Endothelial cell of umbilical vein (primary cell): ENCODE results near the gene NINJ2. TPM values are rescaled to one million over a fixed set of nuclear protein-coding genes. Genes with fewer than 3 reads are reported as not detected.

Experiments used
- BruUV-seq: library from RNA; stranded (reverse); fragments of 400-500 nt; replicated peaks from 2 replicates; lab custom pipeline; 2021; lab: Mats Ljungman, UMichigan
- CTCF ChIA-PET: fragments of 300-600, 350-600 bp; sonication (Branson Sonifier 250); formaldehyde crosslinking; loops from one replicate; lab custom pipeline; 2021; ENCODE audit warnings: antibody characterized with exemption, inconsistent platforms; lab: Charles Lee
- POLR2A ChIA-PET: fragments of 300-600, 350-600 bp; sonication (Branson Sonifier 250); formaldehyde crosslinking; loops from one replicate; lab custom pipeline; 2021; ENCODE audit warnings: antibody characterized with exemption, inconsistent platforms; lab: Charles Lee
- DNase-seq: peaks from one replicate; pipeline ENCODE4 v3.0.0-alpha.2; 2011; ENCODE audit warnings: low read depth, low spot score
- FAIRE-seq: peaks from 2 replicates; lab custom pipeline; 2011; peaks lifted over from hg19 to GRCh38; lab: Jason Lieb, UNC
- H2AFZ ChIP-seq: 2 replicates; pipeline ENCODE4 v1.6.0; 2012; ENCODE audit warnings: low read depth, low read length, control low read depth, inconsistent platforms
- H3K27ac ChIP-seq: 2 replicates; pipeline ENCODE4 v1.5.1; 2011; ENCODE audit warnings: low read depth, mild to moderate bottlenecking, control low read depth, low read length, moderate library complexity; ENCODE audit not compliant: insufficient read depth
- H3K27me3 ChIP-seq, 2 experiments: 2 replicates each; pipeline versions ENCODE4 v1.6.0 to v1.6.1; 2011; ENCODE audit warnings: low read length in 2 of 2, mixed read lengths in 1 of 2; ENCODE audit not compliant: control insufficient read depth in 2 of 2, insufficient read depth in 2 of 2
- H3K36me3 ChIP-seq, 2 experiments: 2 replicates in 1 of 2; 3 replicates in 1 of 2; pipeline ENCODE4 v1.5.1; 2011; ENCODE audit warnings: low read length in 2 of 2, mild to moderate bottlenecking in 1 of 2, moderate library complexity in 1 of 2; ENCODE audit not compliant: control insufficient read depth in 2 of 2, insufficient read depth in 2 of 2; ENCODE audit errors: extremely low read depth in 1 of 2
- H3K4me1 ChIP-seq: 3 replicates; pipeline ENCODE4 v1.5.1; 2011; ENCODE audit warnings: mild to moderate bottlenecking, low read length; ENCODE audit not compliant: control insufficient read depth, insufficient read depth; ENCODE audit errors: extremely low read depth
- H3K4me2 ChIP-seq: 2 replicates; pipeline ENCODE4 v1.6.1; 2011; ENCODE audit warnings: low read length, control low read depth, mixed read lengths; ENCODE audit not compliant: insufficient read depth
- H3K4me3 ChIP-seq, 3 experiments: fragments of 200-600 bp in 1 of 3; sonication (generic), shearing (Covaris generic) in 1 of 3; replicated peaks in 1 of 3; 2 replicates each; pipeline ENCODE4 v1.5.1; 2011 to 2016; ENCODE audit warnings: control low read depth in 3 of 3, low read length in 3 of 3, mild to moderate bottlenecking in 2 of 3, inconsistent platforms in 1 of 3, low read depth in 1 of 3, moderate library complexity in 1 of 3; ENCODE audit not compliant: insufficient read depth in 1 of 3
- H3K79me2 ChIP-seq: 2 replicates; pipeline ENCODE4 v1.6.0; 2012; ENCODE audit warnings: low read length, inconsistent platforms; ENCODE audit not compliant: control insufficient read depth, insufficient read depth
- H3K9ac ChIP-seq: replicated peaks from 2 replicates; pipeline ENCODE3; 2011; ENCODE audit warnings: low read length, control low read depth; ENCODE audit not compliant: insufficient read depth; ENCODE audit errors: extremely low read depth
- H3K9me1 ChIP-seq: replicated peaks from 3 replicates; pipeline ENCODE4 v1.6.0; 2011; ENCODE audit warnings: mild to moderate bottlenecking, low read length; ENCODE audit not compliant: control insufficient read depth, insufficient read depth; ENCODE audit errors: extremely low read depth
- H3K9me3 ChIP-seq: replicated peaks from 2 replicates; pipeline ENCODE4 v1.5.1; 2012; ENCODE audit warnings: low read length, inconsistent platforms; ENCODE audit not compliant: control insufficient read depth, insufficient read depth
- H4K20me1 ChIP-seq: replicated peaks from 2 replicates; pipeline ENCODE3; 2011; ENCODE audit warnings: mild to moderate bottlenecking, low read length; ENCODE audit not compliant: control insufficient read depth, insufficient read depth; ENCODE audit errors: extremely low read depth
- EZH2 ChIP-seq: IDR thresholded peaks from 2 replicates; pipeline ENCODE4 v1.6.1; 2012; ENCODE audit warnings: borderline replicate concordance, low read depth, mild to moderate bottlenecking, moderate library complexity, low read length, inconsistent platforms; ENCODE audit not compliant: severe bottlenecking
- FOS ChIP-seq: IDR thresholded peaks from 2 replicates; pipeline ENCODE4 v1.6.1; 2011; ENCODE audit warnings: mild to moderate bottlenecking, low read length, moderate library complexity, borderline replicate concordance; ENCODE audit not compliant: insufficient read depth
- GATA2 ChIP-seq: IDR thresholded peaks from 2 replicates; pipeline ENCODE4 v1.7.0; 2011; ENCODE audit warnings: low read depth, mild to moderate bottlenecking, moderate library complexity, mixed read lengths, low read length; ENCODE audit not compliant: insufficient read length, insufficient read depth
- JUN ChIP-seq: IDR thresholded peaks from 2 replicates; pipeline ENCODE4 v1.6.1; 2011; ENCODE audit warnings: borderline replicate concordance, low read depth; ENCODE audit not compliant: insufficient read length, insufficient read depth
- MYC ChIP-seq: IDR thresholded peaks from one replicate; pipeline ENCODE4 v1.6.1; 2011; ENCODE audit warnings: mild to moderate bottlenecking, low read depth, low read length
- POLR2A ChIP-seq: IDR thresholded peaks from 2 replicates; pipeline ENCODE4 v1.6.1; 2012; ENCODE audit warnings: low read depth, mild to moderate bottlenecking, control low read depth, low read length
- POLR2AphosphoS5 ChIP-seq: IDR thresholded peaks from 2 replicates; pipeline ENCODE4 v1.6.1; 2012; ENCODE audit warnings: low read depth, mild to moderate bottlenecking, control low read depth, low read length, moderate library complexity; ENCODE audit not compliant: insufficient read depth
- dilution Hi-C: fragments of 300-500 bp; cut with MboI; formaldehyde crosslinking; loops from one replicate; pipeline ENCODE4 v1.15.0; 2019; ENCODE audit warnings: low sequenced_read_pairs; ENCODE audit not compliant: extremely low pct_ligation_motif_present
- intact Hi-C: fragments of 100-400 bp; cut with micrococcal nuclease; formaldehyde crosslinking; loops from one replicate; pipeline ENCODE4 v1.10.0; 2022
- polyA plus RNA-seq, 4 experiments: library from polyadenylated mRNA; depleted of rRNA in 3 of 4; stranded (reverse) in 3 of 4; unstranded in 1 of 4; fragments of >200 nt; gene quantifications; 2 replicates each; pipeline versions ENCODE4 v1.2.1 to v1.2.3, GENCODE V29; 2011 to 2012; ENCODE audit warnings: missing spikeins in 1 of 4
- total RNA-seq: library from RNA; stranded (reverse); gene quantifications from 2 replicates; pipeline ENCODE4 v1.2.3, GENCODE V29; 2021
- TF ChIP-seq, protein P1 (sequence below), 2 donors: IDR thresholded peaks; 1 replicate in 1 of 2; 2 replicates in 1 of 2; pipeline ENCODE4 v1.5.1; 2011; ENCODE audit warnings: low read length in 2 of 2, mild to moderate bottlenecking in 2 of 2, moderate library complexity in 2 of 2, control low read depth in 1 of 2, inconsistent platforms in 1 of 2, low read depth in 1 of 2; ENCODE audit not compliant: insufficient read depth in 1 of 2; ENCODE audit errors: extremely low read depth in 1 of 2
- TF ChIP-seq, protein P2 (sequence below): IDR thresholded peaks from 2 replicates; pipeline ENCODE4 v1.6.1; 2011; ENCODE audit not compliant: insufficient read depth, insufficient read length

Gene NINJ2
- total and polyA plus RNA-seq, 2 donors (not counting 3 experiments of a cell fraction or from before 2014, with no cell fraction given): 0.75 to 4.4 TPM

DNA sequence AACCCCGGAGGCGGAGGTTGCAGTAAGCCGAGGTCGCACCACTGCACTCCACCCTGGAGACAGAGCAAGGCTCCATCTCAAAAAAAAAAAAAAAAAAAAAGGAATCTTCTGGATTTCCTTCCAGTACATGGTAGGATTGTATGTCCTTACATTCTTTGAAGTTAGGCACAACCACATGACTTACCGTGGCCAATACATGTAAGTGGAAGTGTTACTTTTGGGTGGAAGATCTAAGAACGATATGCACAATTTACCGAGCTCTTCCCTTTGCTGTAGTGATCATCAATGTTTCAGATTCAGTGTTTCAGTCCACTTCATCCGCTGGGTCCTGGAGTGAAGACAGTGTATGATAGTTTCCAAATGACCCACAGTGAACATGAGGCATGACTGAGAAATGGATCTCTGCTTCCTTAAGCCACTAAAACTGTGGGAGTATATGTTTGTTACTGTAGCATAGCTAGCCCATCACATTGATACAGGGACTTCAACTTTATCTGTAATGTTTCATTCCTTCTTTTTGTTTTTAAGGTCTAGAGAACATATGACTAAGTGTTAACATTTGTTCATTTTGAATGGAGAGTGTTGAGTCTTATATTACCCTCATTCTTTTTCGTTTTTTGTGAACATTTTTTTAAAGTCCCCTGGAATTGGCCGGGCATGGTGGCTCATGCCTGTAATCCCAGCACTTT, 18.5 kb upstream of the NINJ2 start:
- H3K4me2 ChIP-seq: no peak overlapping the region
- POLR2A ChIA-PET: no interaction called here
- H4K20me1 ChIP-seq: no peaks in the 10 kb centered on the region
- no peaks in the 10 kb centered on the region for H3K36me3 ChIP-seq
- no peak overlapping the region for H3K4me3 ChIP-seq
- no peaks in the 10 kb centered on the region for H3K9me3 ChIP-seq
- H3K27me3 ChIP-seq: peaks cover 0 to 2% of the 10 kb centered on the region in 2 experiments
- intact Hi-C loops: no loop called here
- CTCF ChIA-PET: interaction anchor here (0.6 kb wide), 1 partner anchor 47 kb away, joined by 3 read pairs; no protein-coding TSS in a partner anchor
- H2AFZ ChIP-seq: no peak overlapping the region
- H3K4me1 ChIP-seq: no peaks in the 10 kb centered on the region
- DNase-seq (no peak), FAIRE-seq (no peak)
- no TSS peak for BruUV-seq
- dilution Hi-C loops: no loop called here
- no peak overlapping the region for H3K27ac ChIP-seq
- no peak overlapping the region for H3K9ac ChIP-seq
- no peaks in the 10 kb centered on the region for H3K9me1 ChIP-seq
- H3K79me2 ChIP-seq: no peaks in the 10 kb centered on the region
- no peak for TF ChIP-seq FOS
- no peak for TF ChIP-seq GATA2
- no peak for TF ChIP-seq POLR2A
- TF ChIP-seq JUN: no peak
- TF ChIP-seq, protein P1, sequence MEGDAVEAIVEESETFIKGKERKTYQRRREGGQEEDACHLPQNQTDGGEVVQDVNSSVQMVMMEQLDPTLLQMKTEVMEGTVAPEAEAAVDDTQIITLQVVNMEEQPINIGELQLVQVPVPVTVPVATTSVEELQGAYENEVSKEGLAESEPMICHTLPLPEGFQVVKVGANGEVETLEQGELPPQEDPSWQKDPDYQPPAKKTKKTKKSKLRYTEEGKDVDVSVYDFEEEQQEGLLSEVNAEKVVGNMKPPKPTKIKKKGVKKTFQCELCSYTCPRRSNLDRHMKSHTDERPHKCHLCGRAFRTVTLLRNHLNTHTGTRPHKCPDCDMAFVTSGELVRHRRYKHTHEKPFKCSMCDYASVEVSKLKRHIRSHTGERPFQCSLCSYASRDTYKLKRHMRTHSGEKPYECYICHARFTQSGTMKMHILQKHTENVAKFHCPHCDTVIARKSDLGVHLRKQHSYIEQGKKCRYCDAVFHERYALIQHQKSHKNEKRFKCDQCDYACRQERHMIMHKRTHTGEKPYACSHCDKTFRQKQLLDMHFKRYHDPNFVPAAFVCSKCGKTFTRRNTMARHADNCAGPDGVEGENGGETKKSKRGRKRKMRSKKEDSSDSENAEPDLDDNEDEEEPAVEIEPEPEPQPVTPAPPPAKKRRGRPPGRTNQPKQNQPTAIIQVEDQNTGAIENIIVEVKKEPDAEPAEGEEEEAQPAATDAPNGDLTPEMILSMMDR (IDR thresholded peaks at IDR 0.05; ENCODE audit: extremely low read depth in 1 of 2, insufficient read depth in 1 of 2, low read depth in 1 of 2, low read length in 2 of 2): no peak
- TF ChIP-seq POLR2AphosphoS5: no peak
- TF ChIP-seq MYC: no peak
- TF ChIP-seq EZH2: no peak
- TF ChIP-seq, protein P2, sequence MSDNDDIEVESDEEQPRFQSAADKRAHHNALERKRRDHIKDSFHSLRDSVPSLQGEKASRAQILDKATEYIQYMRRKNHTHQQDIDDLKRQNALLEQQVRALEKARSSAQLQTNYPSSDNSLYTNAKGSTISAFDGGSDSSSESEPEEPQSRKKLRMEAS: no peak
